HCT116 (cell line): ENCODE measurements around the gene ACTN2. TPM values are rescaled to one million over a fixed set of nuclear protein-coding genes. Genes with fewer than 3 reads are reported as not detected.

Experiments used
- ATAC-seq: fragments of 200-7000 bp; cut with Tn5 transposase; 2 replicates; pipeline ENCODE4 v1.9.1; 2020; ENCODE audit warnings: mild to moderate bottlenecking, moderate library complexity
- BruUV-seq: library from RNA; stranded (reverse); fragments of 400-500 nt; replicated peaks from 2 replicates; lab custom pipeline; 2021; lab: Mats Ljungman, UMichigan
- CTCF ChIA-PET: fragments of 300-600 bp; sonication (Branson Sonifier 250); formaldehyde crosslinking; loops from one replicate; lab custom pipeline; 2021; ENCODE audit warnings: antibody characterized with exemption; lab: Charles Lee
- POLR2A ChIA-PET: fragments of 300-600, 350-600 bp; sonication (Branson Sonifier 250); formaldehyde crosslinking; loops from one replicate; lab custom pipeline; 2021; ENCODE audit warnings: antibody characterized with exemption; lab: Charles Lee
- RAD21 ChIA-PET, 2 experiments: fragments of 300-600 bp; sonication (Branson Sonifier 250); formaldehyde crosslinking; loops; one replicate each; lab custom pipeline; 2023; ENCODE audit warnings: low total read pairs in 2 of 2; ENCODE audit not compliant: uncharacterized antibody in 2 of 2, unreplicated experiment in 2 of 2, low non-redundant PET in 1 of 2; lab: Charles Lee
- DNase-seq: peaks from one replicate; pipeline ENCODE4 v3.0.0-alpha.2; 2010; ENCODE audit warnings: low read depth, low spot score
- H2AFZ ChIP-seq: fragments of 200-600 bp; shearing (Covaris generic), sonication (generic); 2 replicates; pipeline ENCODE4 v1.6.1; 2017; ENCODE audit warnings: low read depth, mixed run types, mixed read lengths, antibody characterized with exemption, low read length; ENCODE audit not compliant: poor library complexity, severe bottlenecking
- H3K27ac ChIP-seq: 2 replicates; pipeline ENCODE4 v1.5.1; 2012; ENCODE audit warnings: low read depth, low read length
- H3K27me3 ChIP-seq: fragments of 200-600 bp; sonication (generic); 2 replicates; pipeline ENCODE4 v1.6.1; 2016; ENCODE audit warnings: mixed run types, low read length, mixed read lengths; ENCODE audit not compliant: insufficient read depth
- H3K36me3 ChIP-seq, 2 experiments: fragments of 200-500 bp in 1 of 2; fragments of 200-600 bp in 1 of 2; sonication (Bioruptor generic) in 1 of 2; sonication (generic) in 1 of 2; 2 replicates each; pipeline versions ENCODE4 v1.5.1 to v1.6.1; 2014 to 2016; ENCODE audit warnings: low read length in 2 of 2, inconsistent platforms in 1 of 2, mixed read lengths in 1 of 2, mixed run types in 1 of 2; ENCODE audit not compliant: insufficient read depth in 2 of 2, control insufficient read depth in 1 of 2
- H3K4me1 ChIP-seq, 2 experiments: fragments of 200-600 bp in 1 of 2; sonication (generic) in 1 of 2; 2 replicates each; pipeline versions ENCODE4 v1.5.1 to v1.6.1; 2012 to 2017; ENCODE audit warnings: low read length in 2 of 2, inconsistent platforms in 1 of 2, mild to moderate bottlenecking in 1 of 2, mixed read lengths in 1 of 2, mixed run types in 1 of 2, moderate library complexity in 1 of 2; ENCODE audit not compliant: insufficient read depth in 2 of 2, control insufficient read depth in 1 of 2
- H3K4me2 ChIP-seq: fragments of 200-600 bp; sonication (generic); 2 replicates; pipeline ENCODE4 v1.6.1; 2017; ENCODE audit warnings: mixed run types, low read length, mixed read lengths
- H3K4me3 ChIP-seq, 2 experiments: fragments of 200-600 bp in 1 of 2; sonication (generic) in 1 of 2; replicated peaks in 1 of 2; 2 replicates each; pipeline ENCODE4 v1.5.1; 2011 to 2016; ENCODE audit warnings: low read length in 2 of 2, control low read depth in 1 of 2, low read depth in 1 of 2, mild to moderate bottlenecking in 1 of 2, mixed read lengths in 1 of 2, mixed run types in 1 of 2
- H3K79me2 ChIP-seq: fragments of 200-600 bp; sonication (generic); 2 replicates; pipeline ENCODE4 v1.6.1; 2017; ENCODE audit warnings: mild to moderate bottlenecking, mixed run types, low read length, moderate library complexity, mixed read lengths; ENCODE audit not compliant: insufficient read depth
- H3K9ac ChIP-seq: fragments of 200-600 bp; sonication (generic); 2 replicates; pipeline ENCODE4 v1.6.1; 2016; ENCODE audit warnings: low read length, mixed read lengths
- H3K9me2 ChIP-seq: fragments of 200-600 bp; sonication (generic), shearing (Covaris generic); 2 replicates; pipeline ENCODE4 v1.6.1; 2017; ENCODE audit warnings: mixed run types, mild to moderate bottlenecking, moderate library complexity; ENCODE audit not compliant: insufficient read depth
- H3K9me3 ChIP-seq, 2 experiments: fragments of 200-500 bp in 1 of 2; fragments of 200-600 bp in 1 of 2; sonication (Bioruptor generic) in 1 of 2; sonication (generic) in 1 of 2; 2 replicates each; pipeline ENCODE4 v1.6.1; 2014 to 2017; ENCODE audit warnings: low read length in 2 of 2, mixed read lengths in 2 of 2, inconsistent platforms in 1 of 2, low read depth in 1 of 2, mild to moderate bottlenecking in 1 of 2, mixed run types in 1 of 2, moderate library complexity in 1 of 2; ENCODE audit not compliant: control insufficient read depth in 1 of 2, insufficient read depth in 1 of 2
- H4K20me1 ChIP-seq: fragments of 200-600 bp; sonication (generic), shearing (Covaris generic); 2 replicates; pipeline ENCODE4 v1.6.1; 2017; ENCODE audit warnings: mixed run types, mild to moderate bottlenecking, moderate library complexity; ENCODE audit not compliant: insufficient read depth
- EGR1 ChIP-seq: IDR thresholded peaks from 2 replicates; pipeline ENCODE4 v1.6.1; 2012; ENCODE audit warnings: low read depth
- ELF1 ChIP-seq: IDR thresholded peaks from 2 replicates; pipeline ENCODE4 v1.6.1; 2012; ENCODE audit warnings: low read depth, borderline replicate concordance
- FOSL1 ChIP-seq: IDR thresholded peaks from 2 replicates; pipeline ENCODE4 v1.6.1; 2012; ENCODE audit warnings: low read depth
- MAX ChIP-seq: IDR thresholded peaks from 2 replicates; pipeline ENCODE4 v1.6.1; 2012
- RAD21 ChIP-seq: IDR thresholded peaks from 2 replicates; pipeline ENCODE4 v1.6.1; 2012; ENCODE audit warnings: low read depth, mild to moderate bottlenecking
- SIN3A ChIP-seq: IDR thresholded peaks from 2 replicates; pipeline ENCODE4 v1.6.1; 2012; ENCODE audit warnings: low read depth
- SP1 ChIP-seq: IDR thresholded peaks from 2 replicates; pipeline ENCODE4 v1.6.1; 2012; ENCODE audit warnings: low read depth
- TCF7L2 ChIP-seq: IDR thresholded peaks from 2 replicates; pipeline ENCODE4 v1.7.0; 2011; ENCODE audit warnings: borderline replicate concordance, inconsistent platforms; ENCODE audit not compliant: insufficient read depth, insufficient read length; ENCODE audit errors: extremely low read depth
- ZNF274 ChIP-seq: fragments of 200-500 bp; sonication (Bioruptor generic); IDR thresholded peaks from 2 replicates; pipeline ENCODE4 v1.6.1; 2014; ENCODE audit warnings: mild to moderate bottlenecking, low read depth, low read length, inconsistent platforms
- intact Hi-C: fragments of 100-400 bp; cut with micrococcal nuclease; formaldehyde crosslinking; loops from 2 replicates; pipeline ENCODE4 v1.10.0; 2022
- total RNA-seq: library from RNA; stranded (reverse); gene quantifications from one replicate; pipeline ENCODE4 v1.2.1, GENCODE V29; 2021; ENCODE audit not compliant: unreplicated experiment

ACTN2 gene
- total RNA-seq, 1 experiment from 2014 or later: 0.20 TPM

GRCh38 chr1:236794585-236795034, 108.3 kb downstream of the ACTN2 start:
- peaks cover 42% of the 10 kb centered on the region for H3K79me2 ChIP-seq
- intact Hi-C loops: loop anchor here (1.0 to 5.0 kb wide), 2 partner anchors 190 to 687 kb away; partner anchors contain the start of gene HEATR1
- ChIA-PET POLR2A (interaction anchor here (0.6 to 1.1 kb wide), 10 partner anchors 8 to 111 kb away, joined by 3 to 5 read pairs (median 3); no protein-coding TSS in a partner anchor), RAD21 (no interaction called here), CTCF (interaction anchor here (1.5 to 1.7 kb wide), 2 partner anchors 35 to 186 kb away, joined by 7 to 12 read pairs; no protein-coding TSS in a partner anchor)
- H3K4me3 ChIP-seq: peak overlapping the region; percentile 86 to 88
- no peaks in the 10 kb centered on the region for H3K9me2 ChIP-seq
- H3K4me1 ChIP-seq: peaks cover 6 to 13% of the 10 kb centered on the region in 2 experiments
- peak overlapping the region; percentile 17; the same call in 1 of the 2 replicates for H3K27ac ChIP-seq
- H2AFZ ChIP-seq: peak overlapping the region; percentile 34
- peak overlapping the region; percentile 35 for H3K9ac ChIP-seq
- H4K20me1 ChIP-seq: no peaks in the 10 kb centered on the region
- no peaks in the 10 kb centered on the region for H3K9me3 ChIP-seq
- BruUV-seq: TSS peak; percentile 45
- TF ChIP-seq ELF1: no peak
- no peak for TF ChIP-seq MAX
- no peak for TF ChIP-seq FOSL1
- TF ChIP-seq TCF7L2: no peak
- no peak for TF ChIP-seq RAD21
- TF ChIP-seq EGR1: no peak
- no peak for TF ChIP-seq ZNF274
- TF ChIP-seq SIN3A: no peak
- TF ChIP-seq SP1: no peak
- H3K36me3 ChIP-seq: no peaks in the 10 kb centered on the region
- no peaks in the 10 kb centered on the region for H3K27me3 ChIP-seq
- ATAC-seq: no peak
- H3K4me2 ChIP-seq: peak overlapping the region; percentile 98
- DNase-seq: no peak
